Measurements from ENCODE around the gene CNN2.

DNA sequence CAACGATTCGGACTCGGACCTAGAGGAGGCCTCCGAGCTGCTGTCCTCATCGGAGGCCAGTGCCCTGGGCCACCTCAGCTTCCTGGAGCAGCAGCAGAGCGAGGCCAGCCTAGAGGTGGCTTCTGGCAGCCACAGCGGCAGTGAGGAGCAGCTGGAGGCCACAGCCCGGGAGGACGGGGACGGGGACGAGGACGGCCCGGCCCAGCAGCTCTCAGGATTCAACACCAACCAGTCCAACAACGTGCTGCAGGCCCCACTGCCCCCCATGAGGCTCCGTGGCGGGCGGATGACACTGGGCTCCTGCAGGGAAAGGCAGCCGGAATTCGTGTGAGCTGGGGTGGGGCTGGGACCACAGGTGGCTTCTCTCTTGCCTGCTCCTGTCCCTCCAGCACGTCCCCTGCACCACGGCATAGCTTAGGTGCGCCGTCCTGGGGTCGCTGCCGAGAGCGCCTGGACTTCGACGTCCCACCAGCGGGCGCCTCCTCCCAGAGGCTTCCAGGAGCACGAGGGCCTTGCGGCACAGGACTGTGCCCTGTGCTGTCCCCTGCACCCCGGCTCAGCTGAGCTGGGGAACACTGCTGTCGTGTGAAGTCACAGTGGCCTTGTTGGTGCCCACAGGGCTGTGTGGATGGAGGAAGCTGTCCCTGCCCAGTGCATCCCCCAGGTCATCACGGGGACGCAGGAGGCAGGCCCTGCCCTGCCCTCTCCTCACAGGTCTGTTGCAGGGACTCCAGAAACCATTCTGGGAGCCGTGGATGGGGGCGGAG lies 59.5 kb downstream of the CNN2 start:
- TF ChIP-seq, protein P1, sequence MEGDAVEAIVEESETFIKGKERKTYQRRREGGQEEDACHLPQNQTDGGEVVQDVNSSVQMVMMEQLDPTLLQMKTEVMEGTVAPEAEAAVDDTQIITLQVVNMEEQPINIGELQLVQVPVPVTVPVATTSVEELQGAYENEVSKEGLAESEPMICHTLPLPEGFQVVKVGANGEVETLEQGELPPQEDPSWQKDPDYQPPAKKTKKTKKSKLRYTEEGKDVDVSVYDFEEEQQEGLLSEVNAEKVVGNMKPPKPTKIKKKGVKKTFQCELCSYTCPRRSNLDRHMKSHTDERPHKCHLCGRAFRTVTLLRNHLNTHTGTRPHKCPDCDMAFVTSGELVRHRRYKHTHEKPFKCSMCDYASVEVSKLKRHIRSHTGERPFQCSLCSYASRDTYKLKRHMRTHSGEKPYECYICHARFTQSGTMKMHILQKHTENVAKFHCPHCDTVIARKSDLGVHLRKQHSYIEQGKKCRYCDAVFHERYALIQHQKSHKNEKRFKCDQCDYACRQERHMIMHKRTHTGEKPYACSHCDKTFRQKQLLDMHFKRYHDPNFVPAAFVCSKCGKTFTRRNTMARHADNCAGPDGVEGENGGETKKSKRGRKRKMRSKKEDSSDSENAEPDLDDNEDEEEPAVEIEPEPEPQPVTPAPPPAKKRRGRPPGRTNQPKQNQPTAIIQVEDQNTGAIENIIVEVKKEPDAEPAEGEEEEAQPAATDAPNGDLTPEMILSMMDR (IDR thresholded peaks at IDR 0.05) = no peak
- TF ChIP-seq POLR2A (IDR thresholded peaks at IDR 0.05) = no peak
